ENCODE results near the gene RNU7-1. TPM values are rescaled to one million over a fixed set of nuclear protein-coding genes. Genes with fewer than 3 reads are reported as not detected.

The RNU7-1 gene
- total RNA-seq, 4 donors from 2014 or later: not detected

- no peaks in the 10 kb centered on the region for H3K9me3 ChIP-seq
- H3K27ac ChIP-seq: peak overlapping the region; percentile 14 to 97 (median 79)
- DNase-seq: peak; percentile 86 to 91
- no peaks in the 10 kb centered on the region for H3K27me3 ChIP-seq
- 21 to 25% methylated on average over 12 of the region's 12 CpGs for WGBS, 2 donors
- H3K4me3 ChIP-seq (replicated peaks in 1 of 3): peak overlapping the region in 1 of 3 donors; percentile 68
- TF ChIP-seq POLR2A (IDR thresholded peaks at IDR 0.05): no peak
- TF ChIP-seq, protein P1, sequence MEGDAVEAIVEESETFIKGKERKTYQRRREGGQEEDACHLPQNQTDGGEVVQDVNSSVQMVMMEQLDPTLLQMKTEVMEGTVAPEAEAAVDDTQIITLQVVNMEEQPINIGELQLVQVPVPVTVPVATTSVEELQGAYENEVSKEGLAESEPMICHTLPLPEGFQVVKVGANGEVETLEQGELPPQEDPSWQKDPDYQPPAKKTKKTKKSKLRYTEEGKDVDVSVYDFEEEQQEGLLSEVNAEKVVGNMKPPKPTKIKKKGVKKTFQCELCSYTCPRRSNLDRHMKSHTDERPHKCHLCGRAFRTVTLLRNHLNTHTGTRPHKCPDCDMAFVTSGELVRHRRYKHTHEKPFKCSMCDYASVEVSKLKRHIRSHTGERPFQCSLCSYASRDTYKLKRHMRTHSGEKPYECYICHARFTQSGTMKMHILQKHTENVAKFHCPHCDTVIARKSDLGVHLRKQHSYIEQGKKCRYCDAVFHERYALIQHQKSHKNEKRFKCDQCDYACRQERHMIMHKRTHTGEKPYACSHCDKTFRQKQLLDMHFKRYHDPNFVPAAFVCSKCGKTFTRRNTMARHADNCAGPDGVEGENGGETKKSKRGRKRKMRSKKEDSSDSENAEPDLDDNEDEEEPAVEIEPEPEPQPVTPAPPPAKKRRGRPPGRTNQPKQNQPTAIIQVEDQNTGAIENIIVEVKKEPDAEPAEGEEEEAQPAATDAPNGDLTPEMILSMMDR (IDR thresholded peaks at IDR 0.05): peak; percentile 77 to 88 (median 85)
- intact Hi-C loops (cut with DNase I): loop anchor here (5.0 kb wide), 1 partner anchor 93 kb away; the partner anchor contains the start of gene SPSB2
- H3K4me1 ChIP-seq: peaks cover 47 to 54% of the 10 kb centered on the region in 2 donors
- H3K36me3 ChIP-seq: peaks cover 28 to 32% of the 10 kb centered on the region in 2 donors
Observed at GRCh38 chr12:6965026-6965661, 21.5 kb downstream of the RNU7-1 start.

DNA sequence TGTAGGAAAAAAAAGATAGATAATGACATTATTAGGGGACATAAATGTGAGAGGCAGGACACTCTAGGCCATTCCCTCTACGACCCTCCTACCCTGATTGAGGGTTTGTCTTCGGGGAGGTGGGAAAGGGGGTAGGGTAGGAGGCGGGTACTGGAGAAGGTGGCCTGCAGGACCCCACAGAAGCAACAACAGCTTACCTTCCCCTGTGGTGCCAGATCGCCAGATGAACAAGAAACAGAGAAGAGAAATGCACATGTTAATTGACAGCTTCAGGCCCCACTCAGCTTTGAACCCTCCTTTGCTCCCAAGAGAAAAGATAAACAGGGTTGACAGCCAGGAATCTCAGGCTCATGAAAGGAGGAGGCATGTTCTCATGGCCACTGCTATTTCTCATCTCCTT, 22.1 kb downstream of the RNU7-1 start:
- 81 to 83% methylated on average over 4 of the region's 4 CpGs for WGBS, 2 donors
- no peak for TF ChIP-seq POLR2A (IDR thresholded peaks at IDR 0.05)
- TF ChIP-seq, protein P1 (IDR thresholded peaks at IDR 0.05): no peak
- H3K9me3 ChIP-seq: no peaks in the 10 kb centered on the region
- no peak overlapping the region for H3K27ac ChIP-seq
- peaks cover 47 to 54% of the 10 kb centered on the region in 2 donors for H3K4me1 ChIP-seq
- H3K4me3 ChIP-seq (replicated peaks in 1 of 3): no peak overlapping the region
- intact Hi-C loops (cut with DNase I): loop anchor here (5.0 kb wide), 1 partner anchor 93 kb away; the partner anchor contains the start of gene SPSB2
- H3K27me3 ChIP-seq: no peaks in the 10 kb centered on the region
- peaks cover 28 to 32% of the 10 kb centered on the region in 2 donors for H3K36me3 ChIP-seq
- no peak for DNase-seq

DNA sequence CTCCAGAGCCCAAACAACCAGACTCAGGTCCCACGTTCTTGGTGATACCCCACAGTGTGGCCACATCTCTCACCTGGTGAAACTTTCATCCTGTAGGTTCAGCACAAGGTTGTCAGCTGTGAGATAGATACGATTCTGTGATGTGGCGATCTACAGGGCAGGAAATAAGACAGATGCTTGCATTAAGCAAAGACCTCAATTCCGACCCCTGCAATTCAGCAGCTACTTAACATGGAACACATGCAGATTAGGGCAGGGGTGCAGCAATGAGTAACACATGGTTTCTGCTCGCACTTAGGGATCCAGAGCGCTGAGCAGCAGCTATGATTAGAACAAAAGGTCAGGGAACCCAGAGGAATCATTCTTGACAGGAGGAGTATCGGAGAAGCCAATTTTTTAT, 22.7 kb downstream of the RNU7-1 start:
- no peaks in the 10 kb centered on the region for H3K27me3 ChIP-seq
- no peaks in the 10 kb centered on the region for H3K9me3 ChIP-seq
- H3K27ac ChIP-seq: no peak overlapping the region
- H3K4me3 ChIP-seq (replicated peaks in 1 of 3): no peak overlapping the region
- TF ChIP-seq, protein P1 (IDR thresholded peaks at IDR 0.05): no peak
- H3K36me3 ChIP-seq: peaks cover 28 to 32% of the 10 kb centered on the region in 2 donors
- DNase-seq: no peak
- H3K4me1 ChIP-seq: peaks cover 45 to 49% of the 10 kb centered on the region in 2 donors
- WGBS, 2 donors: 85 to 89% methylated on average over 7 of the region's 7 CpGs
- intact Hi-C loops (cut with DNase I): loop anchor here (5.0 kb wide), 1 partner anchor 94 kb away; the partner anchor contains the start of gene SPSB2

GRCh38 chr12:6967651-6968100, 24.1 kb downstream of the RNU7-1 start:
- intact Hi-C loops (cut with DNase I): loop anchor here (5.0 kb wide), 1 partner anchor 95 kb away; the partner anchor contains the start of gene SPSB2
- Histone ChIP-seq H3K9me3 (no peaks in the 10 kb centered on the region), H3K36me3 (peaks cover 28 to 32% of the 10 kb centered on the region in 2 donors), H3K27ac (no peak overlapping the region), H3K4me3 (replicated peaks in 1 of 3) (no peak overlapping the region), H3K4me1 (peaks cover 41 to 42% of the 10 kb centered on the region in 2 donors), H3K27me3 (no peaks in the 10 kb centered on the region)
- whole genome bisulfite sequencing, 2 donors: 86 to 87% methylated on average over 9 of the region's 10 CpGs
- no peak for TF ChIP-seq POLR2A (IDR thresholded peaks at IDR 0.05)
- TF ChIP-seq, protein P1 (IDR thresholded peaks at IDR 0.05): no peak
- DNase-seq: no peak

GRCh38 chr12:6968426-6968825, 24.8 kb downstream of the RNU7-1 start:
- 84 to 90% methylated on average over 7 to 9 of the region's 9 CpGs for WGBS, 2 donors
- intact Hi-C loops (cut with DNase I): loop anchor here (5.0 kb wide), 1 partner anchor 96 kb away; the partner anchor contains the start of gene SPSB2
- H3K27me3 ChIP-seq: no peaks in the 10 kb centered on the region
- no peak for DNase-seq
- TF ChIP-seq POLR2A (IDR thresholded peaks at IDR 0.05): no peak
- TF ChIP-seq, protein P1 (IDR thresholded peaks at IDR 0.05): no peak
- H3K9me3 ChIP-seq: no peaks in the 10 kb centered on the region
- no peak overlapping the region for H3K4me3 ChIP-seq (replicated peaks in 1 of 3)
- no peak overlapping the region for H3K27ac ChIP-seq
- H3K4me1 ChIP-seq: peaks cover 39 to 41% of the 10 kb centered on the region in 2 donors
- peaks cover 28 to 32% of the 10 kb centered on the region in 2 donors for H3K36me3 ChIP-seq

Measured in thyroid gland (tissue), 4 donors.